ENCODE measurements around the gene EEA1.

The EEA1 gene

DNA sequence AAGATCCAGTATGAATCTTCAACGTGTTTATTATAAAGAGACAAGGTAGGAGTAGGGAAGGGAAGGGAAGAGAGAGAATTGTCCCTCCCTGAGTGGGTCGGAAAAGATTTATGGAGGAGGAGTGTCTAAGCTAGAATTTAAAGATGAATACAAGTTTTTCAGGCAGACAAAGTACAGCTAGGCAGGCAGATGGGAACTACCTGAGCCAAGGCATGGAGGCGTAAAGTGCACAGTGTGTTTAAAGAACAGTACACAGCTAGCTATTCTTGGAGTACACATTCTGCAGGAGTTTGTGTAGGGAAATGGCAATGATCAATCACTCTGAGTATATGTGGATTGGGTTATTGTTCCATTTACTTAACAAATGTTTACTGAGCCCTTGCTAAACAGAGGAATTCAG lies 206.2 kb downstream of the EEA1 start:
- TF ChIP-seq, protein P1, sequence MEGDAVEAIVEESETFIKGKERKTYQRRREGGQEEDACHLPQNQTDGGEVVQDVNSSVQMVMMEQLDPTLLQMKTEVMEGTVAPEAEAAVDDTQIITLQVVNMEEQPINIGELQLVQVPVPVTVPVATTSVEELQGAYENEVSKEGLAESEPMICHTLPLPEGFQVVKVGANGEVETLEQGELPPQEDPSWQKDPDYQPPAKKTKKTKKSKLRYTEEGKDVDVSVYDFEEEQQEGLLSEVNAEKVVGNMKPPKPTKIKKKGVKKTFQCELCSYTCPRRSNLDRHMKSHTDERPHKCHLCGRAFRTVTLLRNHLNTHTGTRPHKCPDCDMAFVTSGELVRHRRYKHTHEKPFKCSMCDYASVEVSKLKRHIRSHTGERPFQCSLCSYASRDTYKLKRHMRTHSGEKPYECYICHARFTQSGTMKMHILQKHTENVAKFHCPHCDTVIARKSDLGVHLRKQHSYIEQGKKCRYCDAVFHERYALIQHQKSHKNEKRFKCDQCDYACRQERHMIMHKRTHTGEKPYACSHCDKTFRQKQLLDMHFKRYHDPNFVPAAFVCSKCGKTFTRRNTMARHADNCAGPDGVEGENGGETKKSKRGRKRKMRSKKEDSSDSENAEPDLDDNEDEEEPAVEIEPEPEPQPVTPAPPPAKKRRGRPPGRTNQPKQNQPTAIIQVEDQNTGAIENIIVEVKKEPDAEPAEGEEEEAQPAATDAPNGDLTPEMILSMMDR (IDR thresholded peaks at IDR 0.05; ENCODE audit: low read depth, low read length): no peak
- DNase-seq (ENCODE audit: low read depth in 2 of 2): no peak

DNA sequence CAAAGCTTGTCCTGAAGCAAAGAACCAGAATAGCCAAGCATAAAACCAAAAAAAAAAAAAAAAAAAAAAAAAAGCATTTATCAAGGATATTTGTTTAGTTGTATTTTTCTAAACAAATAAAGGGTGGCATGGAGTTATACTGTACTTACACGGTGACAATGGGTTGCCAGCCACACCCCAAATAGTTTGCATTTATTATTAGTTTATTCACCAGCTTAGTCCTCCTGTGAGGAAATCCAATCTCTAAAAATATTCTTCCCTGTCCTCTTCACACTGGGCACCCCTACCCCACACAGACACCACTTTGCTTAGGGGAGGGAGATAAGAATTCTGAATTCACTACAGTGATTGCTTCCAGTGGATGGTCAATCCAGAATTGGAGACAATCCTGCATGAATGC lies 207.4 kb downstream of the EEA1 start:
- H3K4me3 ChIP-seq (replicated peaks in 1 of 2; ENCODE audit: low read depth in 2 of 2, low read length in 2 of 2): no peak overlapping the region
- TF ChIP-seq, protein P1 (IDR thresholded peaks at IDR 0.05; ENCODE audit: low read depth, low read length): no peak

More for the DNA sequence above, 206.2 kb downstream of the EEA1 start:
- no peak overlapping the region for H3K4me3 ChIP-seq (replicated peaks in 1 of 2; ENCODE audit: low read depth in 2 of 2, low read length in 2 of 2)

DNA sequence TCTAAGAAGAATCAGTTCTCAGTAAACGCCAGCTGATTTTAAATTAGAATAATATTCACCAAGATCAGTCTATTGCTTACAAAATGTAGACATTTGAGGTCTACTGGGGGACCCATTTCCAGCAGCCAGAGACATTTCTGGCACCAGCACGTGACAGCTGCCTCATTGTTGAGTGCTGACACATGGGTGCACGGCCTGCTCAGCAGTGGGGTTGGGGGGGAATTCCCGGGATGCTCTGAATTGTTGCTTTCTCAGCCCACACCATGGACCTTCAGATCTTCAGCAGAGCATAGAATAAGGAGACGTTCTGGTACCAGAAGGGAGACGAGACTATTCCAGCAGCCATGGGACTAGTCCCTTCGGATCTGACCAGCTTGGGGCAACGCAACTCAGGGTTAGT lies 208.0 kb downstream of the EEA1 start:
- no peak overlapping the region for H3K4me3 ChIP-seq (replicated peaks in 1 of 2; ENCODE audit: low read depth in 2 of 2, low read length in 2 of 2)
- DNase-seq (ENCODE audit: low read depth in 2 of 2): no peak
- TF ChIP-seq, protein P1 (IDR thresholded peaks at IDR 0.05; ENCODE audit: low read depth, low read length): no peak

More for the DNA sequence above, 207.4 kb downstream of the EEA1 start:
- no peak for DNase-seq (ENCODE audit: low read depth in 2 of 2)
